Gastroesophageal sphincter (tissue), 3 donors: ENCODE measurements around the gene ATRN.

Experiments used
- CTCF ChIP-seq, 4 experiments: fragments of 200-600 bp in 2 of 4; fragments of 450-650 bp in 2 of 4; sonication (generic) in 1 of 4; IDR thresholded peaks; one replicate each; pipeline ENCODE4 v1.5.1; 2017 to 2019; ENCODE audit warnings: antibody characterized with exemption in 4 of 4, mild to moderate bottlenecking in 2 of 4, moderate library complexity in 2 of 4
- EP300 ChIP-seq: sonication (generic); formaldehyde crosslinking; IDR thresholded peaks from one replicate; pipeline ENCODE4 v1.6.1; 2017; ENCODE audit warnings: antibody characterized with exemption, mild to moderate bottlenecking

- TF ChIP-seq CTCF (IDR thresholded peaks at IDR 0.05): no peak
- no peak for TF ChIP-seq EP300
Measured at GRCh38 chr20:3651204-3651962, 180.6 kb downstream of the ATRN start.
